H9 (cell line): ENCODE results near the gene ROR1. TPM values are rescaled to one million over a fixed set of nuclear protein-coding genes. Genes with fewer than 3 reads are reported as not detected.
A peak's percentile ranks its signal among the peaks of the same experiment; 100 is the strongest.

Source experiments
- DNase-seq: peaks from one replicate; pipeline ENCODE4 v3.0.0-alpha.2; 2017
- H2AFZ ChIP-seq: one replicate; pipeline ENCODE4 v1.6.1; 2013; ENCODE audit warnings: mild to moderate bottlenecking, low read length, control low read depth, moderate library complexity
- H2AK5ac ChIP-seq: 2 replicates; pipeline ENCODE4 v1.6.1; 2013; ENCODE audit warnings: low read length, control low read depth, mixed read lengths; ENCODE audit not compliant: insufficient read length
- H2BK120ac ChIP-seq: one replicate; pipeline ENCODE4 v1.6.1; 2013; ENCODE audit warnings: low read depth, mild to moderate bottlenecking, low read length, control low read depth, inconsistent platforms; ENCODE audit not compliant: poor library complexity, severe bottlenecking
- H2BK12ac ChIP-seq: 2 replicates; pipeline ENCODE4 v1.6.1; 2013; ENCODE audit warnings: low read length, control low read depth, mixed read lengths, low read depth; ENCODE audit not compliant: insufficient read length
- H2BK15ac ChIP-seq: 2 replicates; pipeline ENCODE4 v1.6.1; 2013; ENCODE audit warnings: low read depth, low read length, control low read depth
- H2BK20ac ChIP-seq: one replicate; pipeline ENCODE4 v1.6.1; 2013; ENCODE audit warnings: low read depth, mild to moderate bottlenecking, low read length, control low read depth, inconsistent platforms; ENCODE audit not compliant: poor library complexity, severe bottlenecking
- H2BK5ac ChIP-seq: 2 replicates; pipeline ENCODE4 v1.6.1; 2013; ENCODE audit warnings: low read length, control low read depth, mixed read lengths; ENCODE audit not compliant: insufficient read length
- H3K14ac ChIP-seq: 2 replicates; pipeline ENCODE4 v1.6.1; 2013; ENCODE audit warnings: low read length, control low read depth; ENCODE audit not compliant: insufficient read depth
- H3K18ac ChIP-seq: 2 replicates; pipeline ENCODE4 v1.6.1; 2013; ENCODE audit warnings: low read depth, mild to moderate bottlenecking, mixed read lengths, low read length, control low read depth; ENCODE audit not compliant: insufficient read length
- H3K23ac ChIP-seq: 2 replicates; pipeline ENCODE4 v1.6.1; 2013; ENCODE audit warnings: low read length, control low read depth, mixed read lengths, low read depth; ENCODE audit not compliant: insufficient read length
- H3K23me2 ChIP-seq: 2 replicates; pipeline ENCODE4 v1.6.1; 2013; ENCODE audit warnings: low read depth, mild to moderate bottlenecking, mixed read lengths, low read length, control low read depth; ENCODE audit not compliant: insufficient read length, poor library complexity, severe bottlenecking
- H3K27ac ChIP-seq: 2 replicates; pipeline ENCODE4 v1.5.1; 2013; ENCODE audit warnings: low read length, control low read depth, mixed read lengths, low read depth; ENCODE audit not compliant: insufficient read length
- H3K27me3 ChIP-seq: 2 replicates; pipeline ENCODE4 v1.6.1; 2013; ENCODE audit warnings: low read length, control low read depth, inconsistent platforms; ENCODE audit not compliant: insufficient read depth
- H3K4ac ChIP-seq: 2 replicates; pipeline ENCODE4 v1.6.1; 2013; ENCODE audit warnings: low read depth, mild to moderate bottlenecking, control low read depth, inconsistent platforms, low read length, moderate library complexity
- H3K4me1 ChIP-seq: 2 replicates; pipeline ENCODE4 v1.6.1; 2013; ENCODE audit warnings: low read length, control low read depth, inconsistent platforms; ENCODE audit not compliant: insufficient read depth
- H3K4me2 ChIP-seq: 2 replicates; pipeline ENCODE4 v1.6.1; 2013; ENCODE audit warnings: low read length, control low read depth, mixed read lengths; ENCODE audit not compliant: insufficient read length, insufficient read depth
- H3K56ac ChIP-seq: 2 replicates; pipeline ENCODE4 v1.6.1; 2013; ENCODE audit warnings: low read depth, mild to moderate bottlenecking, mixed read lengths, low read length, control low read depth; ENCODE audit not compliant: insufficient read length
- H3K79me1 ChIP-seq: 2 replicates; pipeline ENCODE4 v1.6.1; 2013; ENCODE audit warnings: low read depth, mild to moderate bottlenecking, moderate library complexity, low read length, control low read depth, inconsistent platforms; ENCODE audit not compliant: insufficient read depth, poor library complexity, severe bottlenecking
- H3K79me2 ChIP-seq: 2 replicates; pipeline ENCODE4 v1.6.1; 2013; ENCODE audit warnings: low read length, control low read depth, inconsistent platforms; ENCODE audit not compliant: insufficient read depth
- H3K9ac ChIP-seq: 2 replicates; pipeline ENCODE4 v1.6.1; 2013; ENCODE audit warnings: low read length, control low read depth, mixed read lengths; ENCODE audit not compliant: insufficient read length; ENCODE audit errors: extremely low read depth
- H3K9me3 ChIP-seq: one replicate; pipeline ENCODE4 v1.6.1; 2013; ENCODE audit warnings: low read depth, low read length, inconsistent platforms; ENCODE audit not compliant: control insufficient read depth
- H3T11ph ChIP-seq: one replicate; pipeline ENCODE4 v1.6.1; 2013; ENCODE audit warnings: mild to moderate bottlenecking, low read length, control low read depth, inconsistent platforms
- H4K20me1 ChIP-seq: one replicate; pipeline ENCODE4 v1.6.1; 2013; ENCODE audit not compliant: control insufficient read depth, insufficient read length, insufficient read depth
- H4K5ac ChIP-seq: 2 replicates; pipeline ENCODE4 v1.6.1; 2013; ENCODE audit warnings: low read depth, mild to moderate bottlenecking, mixed read lengths, low read length, control low read depth; ENCODE audit not compliant: insufficient read length
- H4K8ac ChIP-seq: replicated peaks from 2 replicates; pipeline ENCODE4 v1.6.1; 2013; ENCODE audit warnings: low read length, control low read depth, mixed read lengths, low read depth; ENCODE audit not compliant: insufficient read length
- H4K91ac ChIP-seq: 2 replicates; pipeline ENCODE4 v1.6.1; 2013; ENCODE audit warnings: low read depth, mild to moderate bottlenecking, moderate library complexity, mixed read lengths, low read length, control low read depth; ENCODE audit not compliant: insufficient read length
- H3K27ac Mint-ChIP-seq, 3 experiments: 2 replicates in 2 of 3; 3 replicates in 1 of 3; pipeline ENCODE4 v1.8.0; 2020 to 2021; ENCODE audit warnings: mixed read lengths in 3 of 3, mild to moderate bottlenecking in 1 of 3, moderate library complexity in 1 of 3
- H3K27me3 Mint-ChIP-seq: 2 replicates; pipeline ENCODE4 v1.8.0; 2021; ENCODE audit warnings: low read depth, mild to moderate bottlenecking, moderate library complexity, mixed read lengths
- H3K36me3 Mint-ChIP-seq, 3 experiments: 2 replicates in 2 of 3; 3 replicates in 1 of 3; pipeline ENCODE4 v1.8.0; 2020 to 2021; ENCODE audit warnings: low read depth in 3 of 3, mixed read lengths in 3 of 3; ENCODE audit not compliant: insufficient read depth in 1 of 3
- H3K4me1 Mint-ChIP-seq, 2 experiments: 2 replicates each; pipeline ENCODE4 v1.8.0; 2020; ENCODE audit warnings: mixed read lengths in 2 of 2
- H3K4me3 Mint-ChIP-seq, 2 experiments: 2 replicates in 1 of 2; 3 replicates in 1 of 2; pipeline ENCODE4 v1.8.0; 2020 to 2021; ENCODE audit warnings: mild to moderate bottlenecking in 2 of 2, mixed read lengths in 2 of 2, moderate library complexity in 1 of 2
- H3K9me3 Mint-ChIP-seq, 2 experiments: 2 replicates in 1 of 2; 3 replicates in 1 of 2; pipeline ENCODE4 v1.8.0; 2020; ENCODE audit warnings: mild to moderate bottlenecking in 2 of 2, mixed read lengths in 2 of 2, moderate library complexity in 1 of 2
- WGBS: extraction: QIAGEN DNeasy Blood & Tissue Kit; methylation state at CpG from one replicate; pipeline ENCODE4 v1.1.7; 2013; ENCODE audit warnings: missing lambda C conversion rate, low lambda C conversion rate, mixed read lengths; ENCODE audit not compliant: insufficient read length; ENCODE audit errors: extremely low coverage; 5-methylcytosine and 5-hydroxymethylcytosine counted together
- total RNA-seq: library from RNA; stranded (reverse); gene quantifications from 2 replicates; pipeline ENCODE4 v1.2.1, GENCODE V29; 2021
- TF ChIP-seq, protein P1 (sequence below): fragments of 200-600 bp; sonication (generic); conservative IDR thresholded peaks from 3 replicates; pipeline ENCODE4 v1.8.0; 2021; ENCODE audit warnings: antibody characterized with exemption, mild to moderate bottlenecking

Gene ROR1
- total RNA-seq, 1 experiment from 2014 or later = 75.9 TPM

DNA sequence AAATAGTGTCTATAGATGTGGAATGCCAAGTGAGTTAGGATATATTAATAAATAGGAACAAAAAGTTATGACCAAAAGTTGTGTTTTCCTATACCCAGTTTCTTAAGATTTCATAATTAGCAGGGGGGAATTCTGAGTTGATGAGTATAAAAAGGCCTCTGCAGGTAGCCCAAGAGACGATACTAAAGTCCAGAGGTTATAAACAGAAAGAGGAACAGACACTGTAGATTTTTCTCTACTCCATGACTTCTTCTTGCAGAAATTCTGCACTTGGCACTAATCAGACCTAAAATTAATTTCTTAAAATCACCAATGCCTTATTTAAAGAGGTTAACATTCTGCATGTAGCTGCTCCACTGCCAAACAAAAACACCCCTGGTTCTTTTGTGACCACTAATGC, 62.6 kb downstream of the ROR1 start:
- DNase-seq = no peak
- H2BK5ac ChIP-seq = no peak overlapping the region
- H4K20me1 ChIP-seq = no peaks in the 10 kb centered on the region
- H3K4me1 Mint-ChIP-seq = peaks cover 71 to 86% of the 10 kb centered on the region in 2 experiments
- H2BK20ac ChIP-seq = no peak overlapping the region
- H2BK15ac ChIP-seq = no peak overlapping the region
- no peak overlapping the region for H4K91ac ChIP-seq
- H3K79me1 ChIP-seq = peaks cover 3% of the 10 kb centered on the region
- TF ChIP-seq, protein P1, sequence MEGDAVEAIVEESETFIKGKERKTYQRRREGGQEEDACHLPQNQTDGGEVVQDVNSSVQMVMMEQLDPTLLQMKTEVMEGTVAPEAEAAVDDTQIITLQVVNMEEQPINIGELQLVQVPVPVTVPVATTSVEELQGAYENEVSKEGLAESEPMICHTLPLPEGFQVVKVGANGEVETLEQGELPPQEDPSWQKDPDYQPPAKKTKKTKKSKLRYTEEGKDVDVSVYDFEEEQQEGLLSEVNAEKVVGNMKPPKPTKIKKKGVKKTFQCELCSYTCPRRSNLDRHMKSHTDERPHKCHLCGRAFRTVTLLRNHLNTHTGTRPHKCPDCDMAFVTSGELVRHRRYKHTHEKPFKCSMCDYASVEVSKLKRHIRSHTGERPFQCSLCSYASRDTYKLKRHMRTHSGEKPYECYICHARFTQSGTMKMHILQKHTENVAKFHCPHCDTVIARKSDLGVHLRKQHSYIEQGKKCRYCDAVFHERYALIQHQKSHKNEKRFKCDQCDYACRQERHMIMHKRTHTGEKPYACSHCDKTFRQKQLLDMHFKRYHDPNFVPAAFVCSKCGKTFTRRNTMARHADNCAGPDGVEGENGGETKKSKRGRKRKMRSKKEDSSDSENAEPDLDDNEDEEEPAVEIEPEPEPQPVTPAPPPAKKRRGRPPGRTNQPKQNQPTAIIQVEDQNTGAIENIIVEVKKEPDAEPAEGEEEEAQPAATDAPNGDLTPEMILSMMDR = no peak
- H3K18ac ChIP-seq = no peak overlapping the region
- no peaks in the 10 kb centered on the region for H3K9me3 ChIP-seq
- no peak overlapping the region for H3K27ac ChIP-seq
- peak overlapping the region in 1 of 3 experiments; percentile 87; a peak in 2 of 7 replicates for H3K27ac Mint-ChIP-seq
- WGBS = no CpG with 5 or more reads among the region's 1 CpG
- no peaks in the 10 kb centered on the region for H3K27me3 ChIP-seq
- no peak overlapping the region for H2BK120ac ChIP-seq
- no peak overlapping the region for H2BK12ac ChIP-seq
- no peak overlapping the region for H3K23ac ChIP-seq
- H3K9ac ChIP-seq = no peak overlapping the region
- no peak overlapping the region for H3K14ac ChIP-seq
- no peaks in the 10 kb centered on the region for H3K36me3 Mint-ChIP-seq
- no peaks in the 10 kb centered on the region for H3K27me3 Mint-ChIP-seq
- no peak overlapping the region for H3K4me2 ChIP-seq
- H3K4me1 ChIP-seq = peaks cover 18% of the 10 kb centered on the region
- H2AK5ac ChIP-seq = no peak overlapping the region
- H3T11ph ChIP-seq = no peak overlapping the region
- no peak overlapping the region for H4K8ac ChIP-seq
- H3K23me2 ChIP-seq = no peaks in the 10 kb centered on the region
- H3K56ac ChIP-seq = no peak overlapping the region
- H2AFZ ChIP-seq = no peak overlapping the region
- peaks cover 29% of the 10 kb centered on the region; the same call in 1 of the 2 replicates for H3K79me2 ChIP-seq
- no peaks in the 10 kb centered on the region for H3K9me3 Mint-ChIP-seq
- H3K4ac ChIP-seq = no peak overlapping the region
- H4K5ac ChIP-seq = no peak overlapping the region
- H3K4me3 Mint-ChIP-seq = no peak overlapping the region
